NCI-H2196 treated with DMSO at 0.1 percent for 48 hours (cell line): ENCODE results near the gene PHGDH.

Source experiments
- DNase-seq: peaks from one replicate; lab custom pipeline; 2025; ENCODE audit not compliant: unreplicated experiment; lab: John Stamatoyannopoulos, UW

PHGDH gene

GRCh38 chr1:119731741-119732430, 20.2 kb downstream of the PHGDH start:
- DNase-seq = no peak

GRCh38 chr1:119732465-119733168, 20.9 kb downstream of the PHGDH start:
- DNase-seq = no peak

- DNase-seq = no peak
Observed at GRCh38 chr1:119733754-119734153, 22.0 kb downstream of the PHGDH start.

GRCh38 chr1:119735217-119735616, 23.5 kb downstream of the PHGDH start:
- DNase-seq = no peak

- no peak for DNase-seq
Observed at GRCh38 chr1:119736649-119737039, 24.9 kb downstream of the PHGDH start.

GRCh38 chr1:119737040-119737682, 25.4 kb downstream of the PHGDH start:
- no peak for DNase-seq

GRCh38 chr1:119738100-119738720, 26.5 kb downstream of the PHGDH start:
- no peak for DNase-seq

- no peak for DNase-seq
Observed at GRCh38 chr1:119739150-119739549, 27.4 kb downstream of the PHGDH start.

- DNase-seq = no peak
Observed at GRCh38 chr1:119740261-119740660, 28.5 kb downstream of the PHGDH start.

- DNase-seq = no peak
Observed at GRCh38 chr1:119740896-119741780, 29.4 kb downstream of the PHGDH start.

GRCh38 chr1:119742202-119742601, 30.5 kb downstream of the PHGDH start:
- DNase-seq = no peak

- DNase-seq = no peak
Observed at GRCh38 chr1:119742677-119743076, 30.9 kb downstream of the PHGDH start.

GRCh38 chr1:119743308-119743707, 31.6 kb downstream of the PHGDH start:
- DNase-seq = no peak

- peak; percentile 36 for DNase-seq
Observed at GRCh38 chr1:119743776-119744597, 32.3 kb downstream of the PHGDH start.

GRCh38 chr1:119744598-119744942, 32.8 kb downstream of the PHGDH start:
- DNase-seq = no peak

- no peak for DNase-seq
Observed at GRCh38 chr1:119745034-119745433, 33.3 kb downstream of the PHGDH start.

GRCh38 chr1:119747451-119747850, 35.7 kb downstream of the PHGDH start:
- no peak for DNase-seq

GRCh38 chr1:119748040-119748439, 36.3 kb downstream of the PHGDH start:
- DNase-seq = no peak

- DNase-seq = no peak
Observed at GRCh38 chr1:119752592-119752991, 40.9 kb downstream of the PHGDH start.

GRCh38 chr1:119758584-119758983, 46.9 kb downstream of the PHGDH start:
- no peak for DNase-seq
